Keratinocyte (primary cell): Measurements from ENCODE around the gene ARHGAP24. TPM values are rescaled to one million over a fixed set of nuclear protein-coding genes. Genes with fewer than 3 reads are reported as not detected.

Experiments
- DNase-seq: peaks from one replicate; pipeline ENCODE4 v3.0.0-alpha.2; 2011; ENCODE audit warnings: low read depth, missing footprints, low spot score
- FAIRE-seq: peaks from 2 replicates; lab custom pipeline; 2011; peaks lifted over from hg19 to GRCh38; lab: Jason Lieb, UNC
- H2AFZ ChIP-seq: 2 replicates; pipeline ENCODE4 v1.6.0; 2012; ENCODE audit warnings: low read length, control low read depth, inconsistent platforms; ENCODE audit not compliant: control insufficient read depth
- H3K27ac ChIP-seq: 2 replicates; pipeline ENCODE4 v1.5.1; 2011; ENCODE audit warnings: low read length; ENCODE audit not compliant: control insufficient read depth, insufficient read depth
- H3K27me3 ChIP-seq: 3 replicates; pipeline ENCODE4 v1.6.0; 2011; ENCODE audit warnings: low read length; ENCODE audit not compliant: control insufficient read depth, insufficient read depth; ENCODE audit errors: extremely low read depth
- H3K36me3 ChIP-seq, 2 experiments: 2 replicates in 1 of 2; 3 replicates in 1 of 2; pipeline ENCODE4 v1.5.1; 2011; ENCODE audit warnings: low read length in 2 of 2, mild to moderate bottlenecking in 1 of 2; ENCODE audit not compliant: control insufficient read depth in 2 of 2, insufficient read depth in 2 of 2; ENCODE audit errors: extremely low read depth in 1 of 2
- H3K4me1 ChIP-seq: 3 replicates; pipeline ENCODE4 v1.5.1; 2011; ENCODE audit warnings: low read length; ENCODE audit not compliant: control insufficient read depth, insufficient read depth; ENCODE audit errors: extremely low read depth
- H3K4me2 ChIP-seq: 3 replicates; pipeline ENCODE4 v1.6.0; 2011; ENCODE audit warnings: low read depth, low read length; ENCODE audit not compliant: control insufficient read depth, insufficient read depth; ENCODE audit errors: extremely low read depth
- H3K4me3 ChIP-seq, 3 experiments: fragments of 200-600 bp in 1 of 3; sonication (generic) in 1 of 3; 2 replicates in 2 of 3; 3 replicates in 1 of 3; pipeline ENCODE4 v1.5.1; 2011 to 2016; ENCODE audit warnings: low read length in 3 of 3, mild to moderate bottlenecking in 3 of 3, control low read depth in 2 of 3, inconsistent platforms in 1 of 3, low read depth in 1 of 3, mixed read lengths in 1 of 3, mixed run types in 1 of 3, moderate library complexity in 1 of 3; ENCODE audit not compliant: control insufficient read depth in 2 of 3, insufficient read depth in 2 of 3; ENCODE audit errors: extremely low read depth in 1 of 3
- H3K79me2 ChIP-seq: 2 replicates; pipeline ENCODE4 v1.6.0; 2012; ENCODE audit warnings: low read length; ENCODE audit not compliant: control insufficient read depth, insufficient read depth
- H3K9ac ChIP-seq: 3 replicates; pipeline ENCODE4 v1.6.0; 2011; ENCODE audit warnings: low read length; ENCODE audit not compliant: control insufficient read depth, insufficient read depth; ENCODE audit errors: extremely low read depth
- H3K9me1 ChIP-seq: 3 replicates; pipeline ENCODE4 v1.6.0; 2011; ENCODE audit warnings: low read length; ENCODE audit not compliant: control insufficient read depth, insufficient read depth; ENCODE audit errors: extremely low read depth
- H3K9me3 ChIP-seq: 2 replicates; pipeline ENCODE4 v1.5.1; 2012; ENCODE audit warnings: low read depth, low read length; ENCODE audit not compliant: control insufficient read depth
- H4K20me1 ChIP-seq: 3 replicates; pipeline ENCODE4 v1.6.0; 2011; ENCODE audit warnings: low read length; ENCODE audit not compliant: control insufficient read depth, insufficient read depth; ENCODE audit errors: extremely low read depth
- EZH2 ChIP-seq: IDR thresholded peaks from one replicate; pipeline ENCODE4 v1.6.1; 2012; ENCODE audit warnings: inconsistent platforms, mild to moderate bottlenecking, low read length, moderate library complexity
- dilution Hi-C: fragments of 300-500 bp; cut with MboI; formaldehyde crosslinking; loops from one replicate; pipeline ENCODE4 v1.7.0; 2020; ENCODE audit warnings: low sequenced_read_pairs; ENCODE audit not compliant: extremely low pct_ligation_motif_present
- polyA plus RNA-seq, 5 experiments: library from polyadenylated mRNA; depleted of rRNA in 3 of 5; stranded (reverse) in 3 of 5; stranded (forward) in 1 of 5; unstranded in 1 of 5; fragments of >200 nt; gene quantifications; 1 replicate in 1 of 5; 2 replicates in 3 of 5; 3 replicates in 1 of 5; pipeline versions ENCODE4 v1.2.1 to v1.2.3, GENCODE V29; 2011 to 2012; ENCODE audit warnings: missing spikeins in 2 of 5, low read depth in 1 of 5, low replicate concordance in 1 of 5
- TF ChIP-seq, protein P1 (sequence below), 3 experiments: IDR thresholded peaks in 1 of 3; conservative IDR thresholded peaks in 1 of 3; optimal IDR thresholded peaks in 1 of 3; 2 replicates in 2 of 3; 3 replicates in 1 of 3; pipeline versions ENCODE3 to v1.5.1; 2011; ENCODE audit warnings: low read length in 3 of 3, mild to moderate bottlenecking in 3 of 3, moderate library complexity in 2 of 3, control low read depth in 1 of 3, inconsistent platforms in 1 of 3; ENCODE audit not compliant: insufficient read depth in 2 of 3; ENCODE audit errors: extremely low read depth in 1 of 3

ARHGAP24 gene
- polyA plus RNA-seq, 1 donor (not counting 4 experiments of a cell fraction or from before 2014, with no cell fraction given) = 0.87 TPM

DNA sequence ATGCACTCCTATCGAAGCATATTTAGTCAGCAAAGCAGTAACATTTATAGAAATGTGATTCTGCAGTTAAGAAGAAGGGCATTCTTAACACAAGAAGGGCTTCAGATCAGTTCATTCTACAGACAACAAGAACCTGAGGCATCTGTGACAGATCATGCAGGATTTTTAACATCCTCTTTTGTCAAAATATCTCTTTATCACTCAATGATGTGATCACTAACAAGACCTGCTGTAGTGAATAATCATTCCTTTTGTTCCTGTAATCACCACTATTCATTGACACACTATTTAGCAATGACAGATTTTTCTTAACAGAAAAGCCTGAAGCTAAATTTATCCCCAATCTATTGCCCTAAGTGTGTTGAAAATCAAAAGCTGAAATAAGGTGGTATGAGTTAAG is 47.8 kb upstream of the ARHGAP24 start:
- no peak overlapping the region for H3K4me2 ChIP-seq
- no peaks in the 10 kb centered on the region for H3K27me3 ChIP-seq
- no peak overlapping the region for H3K9ac ChIP-seq
- no peaks in the 10 kb centered on the region for H3K9me3 ChIP-seq
- no peak overlapping the region for H3K4me3 ChIP-seq
- no peak for TF ChIP-seq EZH2
- TF ChIP-seq, protein P1, sequence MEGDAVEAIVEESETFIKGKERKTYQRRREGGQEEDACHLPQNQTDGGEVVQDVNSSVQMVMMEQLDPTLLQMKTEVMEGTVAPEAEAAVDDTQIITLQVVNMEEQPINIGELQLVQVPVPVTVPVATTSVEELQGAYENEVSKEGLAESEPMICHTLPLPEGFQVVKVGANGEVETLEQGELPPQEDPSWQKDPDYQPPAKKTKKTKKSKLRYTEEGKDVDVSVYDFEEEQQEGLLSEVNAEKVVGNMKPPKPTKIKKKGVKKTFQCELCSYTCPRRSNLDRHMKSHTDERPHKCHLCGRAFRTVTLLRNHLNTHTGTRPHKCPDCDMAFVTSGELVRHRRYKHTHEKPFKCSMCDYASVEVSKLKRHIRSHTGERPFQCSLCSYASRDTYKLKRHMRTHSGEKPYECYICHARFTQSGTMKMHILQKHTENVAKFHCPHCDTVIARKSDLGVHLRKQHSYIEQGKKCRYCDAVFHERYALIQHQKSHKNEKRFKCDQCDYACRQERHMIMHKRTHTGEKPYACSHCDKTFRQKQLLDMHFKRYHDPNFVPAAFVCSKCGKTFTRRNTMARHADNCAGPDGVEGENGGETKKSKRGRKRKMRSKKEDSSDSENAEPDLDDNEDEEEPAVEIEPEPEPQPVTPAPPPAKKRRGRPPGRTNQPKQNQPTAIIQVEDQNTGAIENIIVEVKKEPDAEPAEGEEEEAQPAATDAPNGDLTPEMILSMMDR (optimal IDR thresholded peaks at IDR 0.05 in 1 of 3, IDR thresholded peaks at IDR 0.05 in 1 of 3, conservative IDR thresholded peaks at IDR 0.05 in 1 of 3; ENCODE audit: extremely low read depth in 1 of 3, insufficient read depth in 2 of 3, low read length in 3 of 3) = no peak
- no peaks in the 10 kb centered on the region for H3K4me1 ChIP-seq
- DNase-seq = no peak
- no peaks in the 10 kb centered on the region for H3K79me2 ChIP-seq
- H3K9me1 ChIP-seq = no peaks in the 10 kb centered on the region
- H3K36me3 ChIP-seq = no peaks in the 10 kb centered on the region
- no peak for FAIRE-seq
- no peak overlapping the region for H2AFZ ChIP-seq
- no peaks in the 10 kb centered on the region for H4K20me1 ChIP-seq
- dilution Hi-C loops = no loop called here
- no peak overlapping the region for H3K27ac ChIP-seq

GRCh38 chr4:85430226-85430625 is 44.7 kb upstream of the ARHGAP24 start:
- Histone ChIP-seq H3K27ac (no peak overlapping the region), H3K9me1 (no peaks in the 10 kb centered on the region), H3K4me2 (no peak overlapping the region), H4K20me1 (no peaks in the 10 kb centered on the region), H3K36me3 (no peaks in the 10 kb centered on the region), H3K4me3 (no peak overlapping the region), H3K79me2 (no peaks in the 10 kb centered on the region), H3K27me3 (no peaks in the 10 kb centered on the region), H3K9ac (no peak overlapping the region), H2AFZ (no peak overlapping the region), H3K4me1 (no peaks in the 10 kb centered on the region), H3K9me3 (no peaks in the 10 kb centered on the region)
- no peak for FAIRE-seq
- TF ChIP-seq, protein P1 (optimal IDR thresholded peaks at IDR 0.05 in 1 of 3, IDR thresholded peaks at IDR 0.05 in 1 of 3, conservative IDR thresholded peaks at IDR 0.05 in 1 of 3; ENCODE audit: extremely low read depth in 1 of 3, insufficient read depth in 2 of 3, low read length in 3 of 3) = no peak
- no peak for TF ChIP-seq EZH2
- dilution Hi-C loops = no loop called here
- no peak for DNase-seq
